Activated naive CD8-positive, alpha-beta T cell treated with anti-CD3 and anti-CD28 coated beads, Interleukin-2, amount 10 ng/mL, durations not matched to agents 7 days and 5 days (primary cell): ENCODE measurements around the gene CCDC39. TPM values are rescaled to one million over a fixed set of nuclear protein-coding genes. Genes with fewer than 3 reads are reported as not detected.
"Not testable (repeated sequence)": the region's sequence is repeated elsewhere in the genome, so short reads cannot be mapped to it uniquely, and the experiment has no call there.

Experiments used
- ATAC-seq: fragments of 150-1000 bp; cut with Tn5 transposase; one replicate; pipeline ENCODE4 v1.10.0; 2021; ENCODE audit warnings: low read depth, moderate library complexity
- POLR2A ChIA-PET: fragments of 350-600 bp; sonication (Branson Sonifier 250); formaldehyde crosslinking; loops from one replicate; lab custom pipeline; 2021; ENCODE audit warnings: antibody characterized with exemption; lab: Charles Lee
- DNase-seq: peaks from one replicate; pipeline ENCODE4 v3.0.0; 2021
- H3K27ac Mint-ChIP-seq: one replicate; pipeline ENCODE4 v1.8.0; 2022; ENCODE audit warnings: mild to moderate bottlenecking, mixed read lengths
- H3K27me3 Mint-ChIP-seq: one replicate; pipeline ENCODE4 v1.8.0; 2022; ENCODE audit warnings: mild to moderate bottlenecking, moderate library complexity, mixed read lengths
- H3K36me3 Mint-ChIP-seq: one replicate; pipeline ENCODE4 v1.8.0; 2021; ENCODE audit warnings: mild to moderate bottlenecking, mixed read lengths
- H3K4me1 Mint-ChIP-seq: one replicate; pipeline ENCODE4 v1.8.0; 2021; ENCODE audit warnings: mixed read lengths
- H3K4me3 Mint-ChIP-seq: one replicate; pipeline ENCODE4 v1.8.0; 2022; ENCODE audit warnings: mild to moderate bottlenecking, moderate library complexity, mixed read lengths
- H3K9me3 Mint-ChIP-seq: one replicate; pipeline ENCODE4 v1.8.0; 2021; ENCODE audit warnings: mixed read lengths
- total RNA-seq, 2 experiments: library from RNA; stranded (reverse); gene quantifications; one replicate each; pipeline ENCODE4 v1.2.3, GENCODE V29; 2021

CCDC39 gene
- total RNA-seq, 2 experiments from 2014 or later: not detected

- Mint-ChIP-seq H3K9me3 (no peaks in the 10 kb centered on the region), H3K4me3 (no peak overlapping the region), H3K27me3 (peaks cover 2% of the 10 kb centered on the region), H3K27ac (no peak overlapping the region), H3K36me3 (no peaks in the 10 kb centered on the region), H3K4me1 (no peaks in the 10 kb centered on the region)
- POLR2A ChIA-PET: no interaction called here
- DNase-seq (no peak), ATAC-seq (no peak)
These were observed 17.8 kb downstream of the CCDC39 start for GRCh38 chr3:180661444-180661843.

- H3K27ac Mint-ChIP-seq: no peak overlapping the region
- no peak overlapping the region for H3K4me3 Mint-ChIP-seq
- no peaks in the 10 kb centered on the region for H3K9me3 Mint-ChIP-seq
- no peaks in the 10 kb centered on the region for H3K36me3 Mint-ChIP-seq
- ATAC-seq (no peak), DNase-seq (no peak)
- H3K4me1 Mint-ChIP-seq: no peaks in the 10 kb centered on the region
- POLR2A ChIA-PET: no interaction called here
- H3K27me3 Mint-ChIP-seq: peaks cover 22% of the 10 kb centered on the region
These were observed 22.2 kb downstream of the CCDC39 start for GRCh38 chr3:180657094-180657493.

GRCh38 chr3:180656406-180656805 is 22.9 kb downstream of the CCDC39 start:
- Mint-ChIP-seq H3K4me1 (no peaks in the 10 kb centered on the region), H3K27me3 (peaks cover 22% of the 10 kb centered on the region), H3K4me3 (no peak overlapping the region), H3K9me3 (no peaks in the 10 kb centered on the region), H3K36me3 (no peaks in the 10 kb centered on the region), H3K27ac (no peak overlapping the region)
- ATAC-seq (no peak), DNase-seq (no peak)
- POLR2A ChIA-PET: no interaction called here

GRCh38 chr3:180646187-180646790 is 33.0 kb downstream of the CCDC39 start:
- no peaks in the 10 kb centered on the region for H3K9me3 Mint-ChIP-seq
- DNase-seq: no peak
- POLR2A ChIA-PET: no interaction called here
- H3K27me3 Mint-ChIP-seq: peaks cover 20% of the 10 kb centered on the region
- H3K4me1 Mint-ChIP-seq: no peaks in the 10 kb centered on the region
- ATAC-seq: no peak
- H3K27ac Mint-ChIP-seq: no peak overlapping the region
- no peaks in the 10 kb centered on the region for H3K36me3 Mint-ChIP-seq
- H3K4me3 Mint-ChIP-seq: no peak overlapping the region

- no peak for ATAC-seq
- POLR2A ChIA-PET: no interaction called here
- DNase-seq: no peak
- peaks cover 19% of the 10 kb centered on the region for H3K27me3 Mint-ChIP-seq
- H3K4me1 Mint-ChIP-seq: no peaks in the 10 kb centered on the region
- no peaks in the 10 kb centered on the region for H3K36me3 Mint-ChIP-seq
- H3K9me3 Mint-ChIP-seq: no peaks in the 10 kb centered on the region
- no peak overlapping the region for H3K27ac Mint-ChIP-seq
- H3K4me3 Mint-ChIP-seq: no peak overlapping the region
These were observed 38.3 kb downstream of the CCDC39 start for GRCh38 chr3:180640987-180641386.

- Mint-ChIP-seq H3K27me3 (peaks cover 24% of the 10 kb centered on the region), H3K4me1 (peaks cover 3% of the 10 kb centered on the region), H3K36me3 (no peaks in the 10 kb centered on the region), H3K4me3 (no peak overlapping the region), H3K9me3 (no peaks in the 10 kb centered on the region), H3K27ac (no peak overlapping the region)
- POLR2A ChIA-PET: no interaction called here
- DNase-seq: no peak
- ATAC-seq: no peak
These were observed 45.6 kb downstream of the CCDC39 start for GRCh38 chr3:180633722-180634121.

- DNase-seq (no peak), ATAC-seq (no peak)
- POLR2A ChIA-PET: no interaction called here
- H3K36me3 Mint-ChIP-seq: peaks cover 5% of the 10 kb centered on the region
- H3K9me3 Mint-ChIP-seq: no peaks in the 10 kb centered on the region
- H3K27me3 Mint-ChIP-seq: peaks cover 18% of the 10 kb centered on the region
- no peak overlapping the region for H3K4me3 Mint-ChIP-seq
- no peak overlapping the region for H3K27ac Mint-ChIP-seq
- H3K4me1 Mint-ChIP-seq: peaks cover 3% of the 10 kb centered on the region
These were observed 48.0 kb downstream of the CCDC39 start for GRCh38 chr3:180631317-180631716.

GRCh38 chr3:180630371-180630770 is 48.9 kb downstream of the CCDC39 start:
- H3K4me3 Mint-ChIP-seq: no peak overlapping the region
- ATAC-seq (no peak), DNase-seq (no peak)
- H3K4me1 Mint-ChIP-seq: peaks cover 6% of the 10 kb centered on the region
- peaks cover 7% of the 10 kb centered on the region for H3K36me3 Mint-ChIP-seq
- POLR2A ChIA-PET: no interaction called here
- no peak overlapping the region for H3K27ac Mint-ChIP-seq
- H3K9me3 Mint-ChIP-seq: no peaks in the 10 kb centered on the region
- H3K27me3 Mint-ChIP-seq: peaks cover 17% of the 10 kb centered on the region

- Mint-ChIP-seq H3K4me3 (no peak overlapping the region), H3K9me3 (peaks cover 6% of the 10 kb centered on the region), H3K27ac (no peak overlapping the region), H3K36me3 (peaks cover 40% of the 10 kb centered on the region), H3K4me1 (peaks cover 20% of the 10 kb centered on the region), H3K27me3 (no peaks in the 10 kb centered on the region)
- POLR2A ChIA-PET: interaction anchor here (1.3 kb wide), 1 partner anchor 24 kb away, joined by 3 read pairs; the partner anchor contains the start of gene TTC14
- DNase-seq (no peak), ATAC-seq (no peak)
These were observed 52.4 kb downstream of the CCDC39 start for GRCh38 chr3:180626844-180627243.

GRCh38 chr3:180624714-180625113 is 54.6 kb downstream of the CCDC39 start:
- Mint-ChIP-seq H3K27ac (no peak overlapping the region), H3K36me3 (peaks cover 52% of the 10 kb centered on the region), H3K4me1 (peaks cover 17% of the 10 kb centered on the region), H3K4me3 (no peak overlapping the region), H3K27me3 (no peaks in the 10 kb centered on the region), H3K9me3 (peaks cover 6% of the 10 kb centered on the region)
- ATAC-seq (no peak), DNase-seq (no peak)
- POLR2A ChIA-PET: no interaction called here

- peaks cover 6% of the 10 kb centered on the region for H3K9me3 Mint-ChIP-seq
- H3K27ac Mint-ChIP-seq: no peak overlapping the region
- no peak for DNase-seq
- ATAC-seq: no peak
- no peaks in the 10 kb centered on the region for H3K27me3 Mint-ChIP-seq
- peaks cover 10% of the 10 kb centered on the region for H3K4me1 Mint-ChIP-seq
- H3K36me3 Mint-ChIP-seq: peaks cover 47% of the 10 kb centered on the region
- no peak overlapping the region for H3K4me3 Mint-ChIP-seq
- POLR2A ChIA-PET: no interaction called here
These were observed 59.6 kb downstream of the CCDC39 start for GRCh38 chr3:180619723-180620122.

- H3K27me3 Mint-ChIP-seq, H3K9me3 Mint-ChIP-seq, ATAC-seq, POLR2A ChIA-PET, H3K27ac Mint-ChIP-seq, H3K4me1 Mint-ChIP-seq, H3K4me3 Mint-ChIP-seq, DNase-seq: not testable (repeated sequence)
- H3K36me3 Mint-ChIP-seq: peaks cover 36% of the 10 kb centered on the region
These were observed 60.7 kb downstream of the CCDC39 start for GRCh38 chr3:180618563-180618962.

- no peaks in the 10 kb centered on the region for H3K27me3 Mint-ChIP-seq
- H3K36me3 Mint-ChIP-seq: peaks cover 28% of the 10 kb centered on the region
- no peaks in the 10 kb centered on the region for H3K4me1 Mint-ChIP-seq
- POLR2A ChIA-PET: no interaction called here
- H3K9me3 Mint-ChIP-seq: no peaks in the 10 kb centered on the region
- no peak overlapping the region for H3K27ac Mint-ChIP-seq
- no peak for DNase-seq
- ATAC-seq: no peak
- no peak overlapping the region for H3K4me3 Mint-ChIP-seq
These were observed 62.2 kb downstream of the CCDC39 start for GRCh38 chr3:180617049-180617448.

- H3K27ac Mint-ChIP-seq: no peak overlapping the region
- POLR2A ChIA-PET: interaction anchor here (1.5 kb wide), 1 partner anchor 14 kb away, joined by 9 read pairs; the partner anchor contains the start of gene TTC14
- no peaks in the 10 kb centered on the region for H3K9me3 Mint-ChIP-seq
- peaks cover 26% of the 10 kb centered on the region for H3K36me3 Mint-ChIP-seq
- no peak overlapping the region for H3K4me3 Mint-ChIP-seq
- H3K4me1 Mint-ChIP-seq: no peaks in the 10 kb centered on the region
- no peak for DNase-seq
- ATAC-seq: no peak
- no peaks in the 10 kb centered on the region for H3K27me3 Mint-ChIP-seq
These were observed 63.3 kb downstream of the CCDC39 start for GRCh38 chr3:180615954-180616353.
